NB4 (cell line): ENCODE measurements around the gene MUC6.

ENCODE experiments used
- MYC ChIP-seq: IDR thresholded peaks from 2 replicates; pipeline ENCODE4 v1.6.1; 2011; ENCODE audit warnings: low read depth, low read length
- POLR2A ChIP-seq: IDR thresholded peaks from 2 replicates; pipeline ENCODE4 v1.6.1; 2011; ENCODE audit warnings: mild to moderate bottlenecking; ENCODE audit not compliant: insufficient read length; ENCODE audit errors: extremely low read depth
- TF ChIP-seq, protein P1 (sequence below): IDR thresholded peaks from one replicate; pipeline ENCODE4 v1.5.1; 2012; ENCODE audit warnings: low read depth, low read length
- TF ChIP-seq, protein P2 (sequence below): IDR thresholded peaks from 2 replicates; pipeline ENCODE4 v1.6.1; 2011; ENCODE audit warnings: low read depth, low read length

DNA sequence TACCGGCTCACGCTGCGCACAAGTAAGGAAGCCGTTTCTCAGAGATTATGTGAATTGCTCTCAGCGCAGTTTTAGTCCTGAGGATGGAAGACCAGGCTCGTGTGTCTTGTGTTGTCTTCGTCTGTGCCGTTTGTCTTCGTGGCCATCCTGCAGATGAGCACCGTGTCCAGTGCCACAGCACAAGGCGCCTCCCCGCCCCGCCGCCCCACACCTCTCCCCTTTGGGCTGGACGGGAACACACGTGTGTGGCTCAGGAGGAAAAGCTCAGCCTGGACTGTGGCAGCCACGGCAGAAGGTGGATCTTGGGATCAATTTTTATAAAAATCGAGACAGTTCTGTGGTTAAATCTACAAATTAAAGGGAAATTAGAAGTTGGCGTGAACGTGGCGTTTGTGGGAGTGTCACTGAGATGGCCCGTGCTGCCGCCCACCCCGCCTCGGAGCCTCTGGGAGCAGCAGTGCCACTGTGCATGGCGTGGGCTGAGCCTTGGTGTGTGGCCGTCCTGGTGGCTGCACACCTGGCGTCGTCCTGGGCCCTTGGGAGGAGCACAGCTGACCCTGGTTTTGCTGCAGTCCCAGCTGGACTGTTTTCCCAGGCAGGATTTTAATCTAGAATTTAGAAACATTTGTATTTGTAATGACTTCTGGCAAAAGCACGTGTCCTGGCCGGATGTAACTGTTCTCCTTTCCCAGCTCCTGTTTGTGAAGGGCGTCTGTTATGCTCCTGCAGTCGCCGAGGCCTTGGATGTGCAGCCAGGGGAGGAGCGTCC is 25.8 kb downstream of the MUC6 start:
- TF ChIP-seq, protein P1, sequence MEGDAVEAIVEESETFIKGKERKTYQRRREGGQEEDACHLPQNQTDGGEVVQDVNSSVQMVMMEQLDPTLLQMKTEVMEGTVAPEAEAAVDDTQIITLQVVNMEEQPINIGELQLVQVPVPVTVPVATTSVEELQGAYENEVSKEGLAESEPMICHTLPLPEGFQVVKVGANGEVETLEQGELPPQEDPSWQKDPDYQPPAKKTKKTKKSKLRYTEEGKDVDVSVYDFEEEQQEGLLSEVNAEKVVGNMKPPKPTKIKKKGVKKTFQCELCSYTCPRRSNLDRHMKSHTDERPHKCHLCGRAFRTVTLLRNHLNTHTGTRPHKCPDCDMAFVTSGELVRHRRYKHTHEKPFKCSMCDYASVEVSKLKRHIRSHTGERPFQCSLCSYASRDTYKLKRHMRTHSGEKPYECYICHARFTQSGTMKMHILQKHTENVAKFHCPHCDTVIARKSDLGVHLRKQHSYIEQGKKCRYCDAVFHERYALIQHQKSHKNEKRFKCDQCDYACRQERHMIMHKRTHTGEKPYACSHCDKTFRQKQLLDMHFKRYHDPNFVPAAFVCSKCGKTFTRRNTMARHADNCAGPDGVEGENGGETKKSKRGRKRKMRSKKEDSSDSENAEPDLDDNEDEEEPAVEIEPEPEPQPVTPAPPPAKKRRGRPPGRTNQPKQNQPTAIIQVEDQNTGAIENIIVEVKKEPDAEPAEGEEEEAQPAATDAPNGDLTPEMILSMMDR: no peak
- TF ChIP-seq POLR2A: no peak
- TF ChIP-seq, protein P2, sequence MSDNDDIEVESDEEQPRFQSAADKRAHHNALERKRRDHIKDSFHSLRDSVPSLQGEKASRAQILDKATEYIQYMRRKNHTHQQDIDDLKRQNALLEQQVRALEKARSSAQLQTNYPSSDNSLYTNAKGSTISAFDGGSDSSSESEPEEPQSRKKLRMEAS: no peak
- TF ChIP-seq MYC: no peak
